Tracheal epithelial cell (primary cell): ENCODE results near the gene GIMAP7. TPM values are rescaled to one million over a fixed set of nuclear protein-coding genes. Genes with fewer than 3 reads are reported as not detected.

ENCODE experiments used
- total RNA-seq: library from RNA; depleted of rRNA; stranded (reverse); fragments of >200 nt; gene quantifications from 2 replicates; pipeline ENCODE4 v1.2.1, GENCODE V29; 2014

The GIMAP7 gene
- under 0.01 TPM in 1 of 2 replicates, not detected in the other for total RNA-seq

DNA sequence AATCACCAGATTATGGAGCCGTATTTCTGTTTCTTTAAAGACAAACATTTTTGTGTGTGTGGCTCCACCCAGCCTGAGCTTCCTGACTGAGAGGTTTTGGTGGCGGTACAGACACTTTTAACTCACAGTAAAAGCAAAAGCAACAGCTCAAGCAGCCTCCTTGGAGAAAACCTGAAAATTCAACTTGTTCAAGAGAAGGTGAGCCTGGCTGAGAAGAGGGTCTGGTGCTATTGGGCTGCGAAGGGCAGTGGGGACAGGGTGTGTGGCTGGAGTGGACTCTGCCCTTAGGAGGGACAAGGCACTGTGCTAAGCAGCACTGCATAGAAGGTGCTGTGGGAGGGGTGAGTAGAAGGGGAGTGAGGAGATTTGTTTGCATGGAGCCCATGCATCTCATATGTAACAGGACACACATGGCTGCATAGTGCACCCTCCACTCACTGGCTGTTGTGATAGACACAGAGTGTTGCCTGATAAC lies at the start of gene GIMAP7:
TSS of gene GIMAP7 (plus strand) at position 125 of the 475 bp plus-strand sequence. CDS start 5,103 bp downstream, outside the sequence.

DNA sequence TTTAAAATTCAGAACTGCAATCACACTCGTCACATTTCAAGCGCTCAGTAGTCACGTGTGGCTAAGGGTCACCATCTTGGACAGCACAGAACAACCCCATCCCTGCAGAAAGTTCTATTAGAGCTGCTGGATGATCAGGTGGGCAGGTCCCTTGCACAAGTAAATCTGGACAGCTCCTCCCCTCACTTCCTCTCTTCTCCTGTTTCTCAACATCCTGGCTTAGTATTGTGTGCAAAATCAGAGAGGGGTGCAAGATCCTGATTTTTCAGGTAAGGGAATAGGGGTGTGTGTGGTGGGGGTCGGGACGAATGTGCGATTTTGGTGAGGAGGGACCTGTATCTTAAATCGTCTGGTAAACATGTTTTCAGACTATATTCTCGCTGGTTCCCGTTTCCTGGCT lies 52.5 kb downstream of the GIMAP7 start, which contains the start of gene GIMAP4:
TSS of gene GIMAP4 (plus strand) at position 222 of the 400 bp plus-strand sequence. CDS start 2,512 bp downstream, outside the sequence.

Other genes with a start within 250 kb of the GIMAP7 start
- 10.4 and 10.6 TPM in 2 replicates for gene LRRC61, start 191.5 kb upstream of the GIMAP7 start, total RNA-seq
- gene ACTR3C, start 191.3 kb upstream of the GIMAP7 start, total RNA-seq, result 4.5 and 11.6 TPM in 2 replicates
- gene RARRES2, start 173.2 kb upstream of the GIMAP7 start, total RNA-seq, result 0.21 and 9.2 TPM in 2 replicates
- 28.0 and 47.5 TPM in 2 replicates for gene REPIN1, start 146.1 kb upstream of the GIMAP7 start, total RNA-seq
- gene ZNF775, start 135.5 kb upstream of the GIMAP7 start, total RNA-seq, result 3.4 and 3.8 TPM in 2 replicates
- gene GIMAP8, start 64.2 kb upstream of the GIMAP7 start, total RNA-seq, result under 0.01 and 0.21 TPM in 2 replicates
- 0.21 and 2.2 TPM in 2 replicates for gene GIMAP4, start 52.5 kb downstream of the GIMAP7 start, total RNA-seq
- under 0.01 TPM in 2 replicates for gene GIMAP6, start 117.5 kb downstream of the GIMAP7 start, total RNA-seq
- 0.24 TPM in 1 of 2 replicates, not detected in the other for gene GIMAP2, start 170.8 kb downstream of the GIMAP7 start, total RNA-seq
- gene GIMAP1, start 201.7 kb downstream of the GIMAP7 start, total RNA-seq, result under 0.01 TPM in 1 of 2 replicates, not detected in the other
- 0.24 and 0.64 TPM in 2 replicates for gene GIMAP5, start 222.5 kb downstream of the GIMAP7 start, total RNA-seq